Measurements from ENCODE around the gene BAIAP2L1.

- TF ChIP-seq, protein P1, sequence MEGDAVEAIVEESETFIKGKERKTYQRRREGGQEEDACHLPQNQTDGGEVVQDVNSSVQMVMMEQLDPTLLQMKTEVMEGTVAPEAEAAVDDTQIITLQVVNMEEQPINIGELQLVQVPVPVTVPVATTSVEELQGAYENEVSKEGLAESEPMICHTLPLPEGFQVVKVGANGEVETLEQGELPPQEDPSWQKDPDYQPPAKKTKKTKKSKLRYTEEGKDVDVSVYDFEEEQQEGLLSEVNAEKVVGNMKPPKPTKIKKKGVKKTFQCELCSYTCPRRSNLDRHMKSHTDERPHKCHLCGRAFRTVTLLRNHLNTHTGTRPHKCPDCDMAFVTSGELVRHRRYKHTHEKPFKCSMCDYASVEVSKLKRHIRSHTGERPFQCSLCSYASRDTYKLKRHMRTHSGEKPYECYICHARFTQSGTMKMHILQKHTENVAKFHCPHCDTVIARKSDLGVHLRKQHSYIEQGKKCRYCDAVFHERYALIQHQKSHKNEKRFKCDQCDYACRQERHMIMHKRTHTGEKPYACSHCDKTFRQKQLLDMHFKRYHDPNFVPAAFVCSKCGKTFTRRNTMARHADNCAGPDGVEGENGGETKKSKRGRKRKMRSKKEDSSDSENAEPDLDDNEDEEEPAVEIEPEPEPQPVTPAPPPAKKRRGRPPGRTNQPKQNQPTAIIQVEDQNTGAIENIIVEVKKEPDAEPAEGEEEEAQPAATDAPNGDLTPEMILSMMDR (conservative IDR thresholded peaks at IDR 0.05; ENCODE audit: low read depth in 2 of 2) = no peak
- TF ChIP-seq EZH2 (IDR thresholded peaks at IDR 0.05; ENCODE audit: low read depth, unreplicated experiment) (no peak), ZNF114 (CRISPR knock-in tag; IDR thresholded peaks at IDR 0.05) (no peak), STAT1 (IDR thresholded peaks at IDR 0.05; ENCODE audit: unreplicated experiment) (no peak), POLR2AphosphoS5 (IDR thresholded peaks at IDR 0.05; ENCODE audit: low read depth) (no peak)
- TF ChIP-seq, protein P2, sequence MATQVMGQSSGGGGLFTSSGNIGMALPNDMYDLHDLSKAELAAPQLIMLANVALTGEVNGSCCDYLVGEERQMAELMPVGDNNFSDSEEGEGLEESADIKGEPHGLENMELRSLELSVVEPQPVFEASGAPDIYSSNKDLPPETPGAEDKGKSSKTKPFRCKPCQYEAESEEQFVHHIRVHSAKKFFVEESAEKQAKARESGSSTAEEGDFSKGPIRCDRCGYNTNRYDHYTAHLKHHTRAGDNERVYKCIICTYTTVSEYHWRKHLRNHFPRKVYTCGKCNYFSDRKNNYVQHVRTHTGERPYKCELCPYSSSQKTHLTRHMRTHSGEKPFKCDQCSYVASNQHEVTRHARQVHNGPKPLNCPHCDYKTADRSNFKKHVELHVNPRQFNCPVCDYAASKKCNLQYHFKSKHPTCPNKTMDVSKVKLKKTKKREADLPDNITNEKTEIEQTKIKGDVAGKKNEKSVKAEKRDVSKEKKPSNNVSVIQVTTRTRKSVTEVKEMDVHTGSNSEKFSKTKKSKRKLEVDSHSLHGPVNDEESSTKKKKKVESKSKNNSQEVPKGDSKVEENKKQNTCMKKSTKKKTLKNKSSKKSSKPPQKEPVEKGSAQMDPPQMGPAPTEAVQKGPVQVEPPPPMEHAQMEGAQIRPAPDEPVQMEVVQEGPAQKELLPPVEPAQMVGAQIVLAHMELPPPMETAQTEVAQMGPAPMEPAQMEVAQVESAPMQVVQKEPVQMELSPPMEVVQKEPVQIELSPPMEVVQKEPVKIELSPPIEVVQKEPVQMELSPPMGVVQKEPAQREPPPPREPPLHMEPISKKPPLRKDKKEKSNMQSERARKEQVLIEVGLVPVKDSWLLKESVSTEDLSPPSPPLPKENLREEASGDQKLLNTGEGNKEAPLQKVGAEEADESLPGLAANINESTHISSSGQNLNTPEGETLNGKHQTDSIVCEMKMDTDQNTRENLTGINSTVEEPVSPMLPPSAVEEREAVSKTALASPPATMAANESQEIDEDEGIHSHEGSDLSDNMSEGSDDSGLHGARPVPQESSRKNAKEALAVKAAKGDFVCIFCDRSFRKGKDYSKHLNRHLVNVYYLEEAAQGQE (IDR thresholded peaks at IDR 0.05; ENCODE audit: unreplicated experiment) = no peak
- TF ChIP-seq, protein P3, sequence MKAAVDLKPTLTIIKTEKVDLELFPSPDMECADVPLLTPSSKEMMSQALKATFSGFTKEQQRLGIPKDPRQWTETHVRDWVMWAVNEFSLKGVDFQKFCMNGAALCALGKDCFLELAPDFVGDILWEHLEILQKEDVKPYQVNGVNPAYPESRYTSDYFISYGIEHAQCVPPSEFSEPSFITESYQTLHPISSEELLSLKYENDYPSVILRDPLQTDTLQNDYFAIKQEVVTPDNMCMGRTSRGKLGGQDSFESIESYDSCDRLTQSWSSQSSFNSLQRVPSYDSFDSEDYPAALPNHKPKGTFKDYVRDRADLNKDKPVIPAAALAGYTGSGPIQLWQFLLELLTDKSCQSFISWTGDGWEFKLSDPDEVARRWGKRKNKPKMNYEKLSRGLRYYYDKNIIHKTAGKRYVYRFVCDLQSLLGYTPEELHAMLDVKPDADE (IDR thresholded peaks at IDR 0.05) = no peak
These were observed 41.5 kb downstream of the BAIAP2L1 start for GRCh38 chr7:98359395-98359794.

Measured in GM23338 (cell line).